GM21447 (cell line): ENCODE results near the gene KLK13.

Source experiments
- ATAC-seq: cut with Tn5 transposase; IDR thresholded peaks from one replicate; pipeline ENCODE4 v1.9.1; 2021; ENCODE audit not compliant: unreplicated experiment

The KLK13 gene

GRCh38 chr19:51064534-51065220 lies at the start of gene KLK13:
Gene KLK13, minus strand, starts transcription at chr19:51065092. Its CDS starts 25 bp downstream, at chr19:51065067.
- no peak for ATAC-seq

- ATAC-seq = no peak
These were observed 49.3 kb upstream of the KLK13 start for GRCh38 chr19:51114087-51114729.

- ATAC-seq = no peak
These were observed 46.7 kb upstream of the KLK13 start for GRCh38 chr19:51111606-51112005.

GRCh38 chr19:51110666-51110971 lies 45.7 kb upstream of the KLK13 start:
- ATAC-seq = no peak

- peak; percentile 32 for ATAC-seq
These were observed 43.9 kb upstream of the KLK13 start for GRCh38 chr19:51108805-51109146.

- ATAC-seq = peak; percentile 95
These were observed 43.3 kb upstream of the KLK13 start, which contains the start of gene CTU1 for GRCh38 chr19:51108066-51108804. Gene CTU1, minus strand, starts transcription at chr19:51108409. Its CDS starts 3,840 bp downstream, at chr19:51104569.

GRCh38 chr19:51107406-51108065 lies 42.6 kb upstream of the KLK13 start:
- ATAC-seq = no peak

GRCh38 chr19:51103926-51104341 lies 39.0 kb upstream of the KLK13 start:
- no peak for ATAC-seq

- no peak for ATAC-seq
These were observed 38.1 kb upstream of the KLK13 start for GRCh38 chr19:51102991-51103390.

GRCh38 chr19:51101171-51101865 lies 36.4 kb upstream of the KLK13 start:
- no peak for ATAC-seq

- ATAC-seq = no peak
These were observed 35.7 kb upstream of the KLK13 start for GRCh38 chr19:51100601-51101000.

- no peak for ATAC-seq
These were observed 34.1 kb upstream of the KLK13 start for GRCh38 chr19:51099047-51099382.

GRCh38 chr19:51098365-51099046 lies 33.6 kb upstream of the KLK13 start:
- ATAC-seq = no peak

- ATAC-seq = no peak
These were observed 32.9 kb upstream of the KLK13 start for GRCh38 chr19:51097796-51098195.

- no peak for ATAC-seq
These were observed 32.4 kb upstream of the KLK13 start for GRCh38 chr19:51097166-51097738.

- ATAC-seq = no peak
These were observed 31.7 kb upstream of the KLK13 start for GRCh38 chr19:51096473-51097165.

GRCh38 chr19:51094696-51095279 lies 29.9 kb upstream of the KLK13 start:
- ATAC-seq = no peak

- no peak for ATAC-seq
These were observed 28.8 kb upstream of the KLK13 start for GRCh38 chr19:51093510-51094345.
